GM21515 (cell line): ENCODE data around the gene IGSF9.
"Not testable (repeated sequence)": the region's sequence is repeated elsewhere in the genome, so short reads cannot be mapped to it uniquely, and the experiment has no call there.

Experiments used
- ATAC-seq: cut with Tn5 transposase; IDR thresholded peaks from one replicate; pipeline ENCODE4 v1.9.1; 2021; ENCODE audit not compliant: unreplicated experiment

Gene IGSF9

DNA sequence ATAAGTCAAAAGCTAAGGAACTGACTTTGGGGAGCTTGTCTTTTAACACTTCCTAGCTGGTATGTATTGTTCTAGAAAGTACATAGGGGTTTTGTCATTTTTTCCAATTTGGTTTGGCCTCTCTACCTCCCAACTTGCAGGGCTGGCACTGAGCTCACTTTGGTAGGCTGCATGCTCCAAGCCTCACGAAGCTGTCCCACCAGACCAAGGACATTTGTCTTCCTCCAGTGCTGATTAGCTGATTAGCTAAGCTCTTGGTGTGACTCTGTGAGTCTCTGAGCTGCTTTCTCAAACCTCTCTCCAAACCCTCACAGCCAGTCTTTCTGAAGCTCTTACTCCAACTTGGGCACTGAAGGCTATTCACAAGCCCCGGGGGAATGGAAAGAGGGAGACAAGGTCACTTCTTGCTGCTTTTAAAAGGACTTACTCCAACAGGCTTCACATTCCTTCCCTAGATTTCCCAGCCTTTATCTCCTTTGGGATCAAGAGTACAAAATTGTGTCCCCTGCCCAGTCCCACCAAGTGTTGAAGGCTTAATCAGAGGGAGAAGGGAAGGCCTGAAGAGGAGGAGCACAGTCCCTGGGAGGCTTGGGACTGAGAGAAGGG, 44.6 kb downstream of the IGSF9 start:
- ATAC-seq, result no peak

DNA sequence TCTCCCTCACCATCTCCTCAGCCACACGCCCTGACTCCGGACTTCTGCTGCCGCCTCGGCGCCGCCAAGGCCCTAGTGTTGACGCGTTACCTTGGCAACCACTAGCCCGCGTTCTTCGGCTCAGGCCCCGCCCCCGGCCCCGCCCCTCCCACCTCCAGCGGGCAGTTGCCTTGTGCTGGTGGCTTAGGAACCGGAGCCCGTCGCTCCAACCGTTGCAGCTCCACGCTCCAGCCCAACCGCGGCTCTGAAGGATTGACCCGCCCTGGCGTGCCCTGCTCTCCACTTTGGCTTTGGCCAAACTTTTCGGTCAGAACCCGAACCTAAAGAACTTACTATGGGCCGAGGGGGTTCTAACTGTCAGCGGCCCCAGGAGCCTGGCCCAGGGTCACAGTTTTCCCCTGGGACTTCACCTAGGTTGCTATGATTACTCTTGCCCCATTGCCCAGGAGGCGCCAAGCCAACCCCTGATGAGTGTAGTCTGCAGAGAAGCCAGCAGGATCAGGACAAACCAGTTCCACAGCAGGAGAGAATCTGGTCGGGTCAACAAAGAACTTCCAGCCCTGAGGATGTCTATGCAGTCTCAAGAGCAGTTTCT, 45.2 kb downstream of the IGSF9 start, which contains the start of gene CFAP45:
TSS of gene CFAP45 (minus strand) at position 80 of the 595 bp plus-strand sequence. CDS start at position 13, 67 bp downstream.
- no peak for ATAC-seq

DNA sequence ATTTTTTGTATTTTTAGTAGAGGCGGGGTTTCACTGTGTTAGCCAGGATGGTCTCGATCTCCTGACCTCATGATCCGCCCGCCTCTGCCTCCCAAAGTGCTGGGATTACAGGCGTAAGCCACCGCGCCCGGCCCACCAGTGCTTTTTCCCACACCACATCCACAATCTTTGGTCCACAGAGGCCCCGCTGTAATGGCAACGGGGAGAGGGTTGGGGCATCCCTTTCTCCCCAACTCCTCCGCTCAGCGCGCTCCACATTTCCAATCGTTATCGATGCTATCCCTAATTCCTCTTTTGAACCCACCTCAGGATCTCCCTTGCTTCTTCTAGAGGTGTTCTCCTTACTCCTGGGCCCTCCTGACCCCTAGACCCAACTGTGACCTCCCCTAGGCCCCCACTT, 45.8 kb downstream of the IGSF9 start:
- ATAC-seq, result not testable (repeated sequence)

DNA sequence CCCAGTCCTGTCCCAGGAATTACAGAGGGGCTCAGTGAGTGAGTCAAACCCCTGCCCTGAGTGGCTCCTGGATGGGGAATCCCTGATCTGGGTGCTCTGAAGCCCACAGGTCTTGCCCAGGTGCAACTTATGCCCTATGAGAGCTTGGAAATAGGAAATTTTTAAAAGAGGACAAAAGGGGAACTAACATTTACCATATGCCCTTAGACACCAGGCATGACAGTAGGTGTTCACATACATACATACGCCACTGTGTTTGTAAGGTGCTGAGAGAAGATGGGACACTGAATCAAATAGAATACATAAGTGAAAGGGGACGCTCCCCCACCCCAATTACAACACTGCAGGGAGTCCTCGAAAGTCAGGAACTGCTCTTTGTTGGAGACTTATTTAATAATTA, 46.9 kb downstream of the IGSF9 start:
- ATAC-seq, result no peak

DNA sequence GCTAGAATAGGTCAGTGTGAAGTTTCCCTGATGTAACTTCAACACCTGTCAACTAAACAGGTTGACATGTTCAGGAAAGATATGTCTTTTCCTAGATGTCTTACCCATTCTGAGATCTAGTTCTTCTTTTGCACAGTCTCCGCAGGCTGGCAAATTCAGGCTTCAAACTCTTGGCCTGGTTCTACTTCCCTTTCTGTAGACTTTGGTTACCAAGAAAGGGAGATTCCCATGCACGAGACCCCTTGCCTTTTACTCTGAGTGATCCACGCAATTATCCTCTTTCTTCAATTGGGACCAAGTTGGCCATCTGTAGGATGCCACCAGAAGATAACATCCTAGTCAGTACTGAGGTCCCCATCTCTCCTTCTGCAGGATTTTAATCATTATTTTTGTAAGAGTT, 47.5 kb downstream of the IGSF9 start:
- no peak for ATAC-seq

DNA sequence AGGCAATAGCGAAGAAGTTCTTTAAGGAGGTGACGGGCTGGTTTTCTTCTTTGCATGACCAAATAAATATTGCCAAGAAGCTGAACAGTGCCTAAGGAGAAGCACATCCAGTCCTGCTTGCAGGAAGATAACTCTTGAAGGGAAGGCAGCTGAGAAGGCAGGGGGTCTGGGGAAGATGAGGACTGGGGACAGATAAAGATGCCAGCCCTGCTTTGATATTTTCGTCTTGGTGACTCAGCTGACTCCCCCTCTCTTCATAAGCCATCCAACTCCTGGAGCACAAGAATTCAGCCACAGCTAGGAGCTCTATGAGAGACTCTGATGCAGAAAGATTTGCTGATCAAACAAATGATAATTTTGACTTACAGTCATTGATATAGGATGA, 48.9 kb downstream of the IGSF9 start:
- no peak for ATAC-seq

DNA sequence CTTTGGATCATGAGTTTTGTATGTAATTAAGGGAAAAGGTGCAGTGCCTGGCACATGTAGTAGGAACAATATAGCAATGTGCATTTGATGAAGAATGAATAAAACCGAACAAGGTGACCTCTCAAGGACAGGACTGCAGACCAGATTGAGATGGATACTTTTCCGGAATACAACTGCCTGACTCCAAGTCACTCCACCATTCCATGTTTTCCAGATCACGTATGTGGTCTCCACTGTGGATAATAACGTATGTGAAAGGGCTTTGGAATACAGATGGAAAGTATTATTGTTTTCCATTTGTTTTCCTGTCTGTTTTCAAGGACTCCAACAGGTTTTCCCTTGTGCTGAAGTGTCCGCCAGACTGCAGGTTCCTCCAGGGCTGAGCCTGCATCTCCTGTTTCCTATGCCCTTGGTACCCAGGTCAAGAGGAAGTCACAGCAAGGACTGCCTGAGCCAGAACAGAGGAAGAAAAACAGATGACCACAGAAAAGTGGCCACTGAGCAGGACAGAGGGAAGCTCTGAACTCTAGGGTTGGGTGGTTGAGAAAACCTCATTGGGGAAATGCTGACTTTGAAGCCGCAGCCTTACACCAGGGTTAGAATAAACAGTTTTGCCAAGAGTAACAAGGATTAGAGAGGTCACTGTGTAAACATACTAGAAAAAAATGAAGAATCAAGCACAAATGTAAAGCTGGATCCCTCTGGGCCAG, 49.4 kb downstream of the IGSF9 start:
- no peak for ATAC-seq

DNA sequence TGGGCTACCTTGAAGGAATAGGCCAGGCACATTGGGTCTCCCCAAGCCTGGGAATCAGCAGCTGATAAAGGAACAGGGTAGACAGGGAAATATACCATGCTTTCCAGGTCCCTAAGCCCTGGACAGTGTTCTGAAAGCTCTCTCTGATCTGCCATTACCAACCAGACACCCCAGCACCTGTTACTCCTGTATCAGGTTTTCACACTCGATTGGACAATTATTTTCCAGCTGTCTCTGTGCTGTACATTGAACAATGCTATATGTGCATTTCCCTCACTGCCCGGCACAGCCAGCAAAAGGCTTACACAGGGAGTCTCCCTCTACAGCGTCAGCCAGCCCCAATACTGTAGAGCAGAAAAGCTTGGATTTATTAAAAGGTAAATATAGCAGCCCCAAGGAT, 50.1 kb downstream of the IGSF9 start:
- ATAC-seq, result no peak

DNA sequence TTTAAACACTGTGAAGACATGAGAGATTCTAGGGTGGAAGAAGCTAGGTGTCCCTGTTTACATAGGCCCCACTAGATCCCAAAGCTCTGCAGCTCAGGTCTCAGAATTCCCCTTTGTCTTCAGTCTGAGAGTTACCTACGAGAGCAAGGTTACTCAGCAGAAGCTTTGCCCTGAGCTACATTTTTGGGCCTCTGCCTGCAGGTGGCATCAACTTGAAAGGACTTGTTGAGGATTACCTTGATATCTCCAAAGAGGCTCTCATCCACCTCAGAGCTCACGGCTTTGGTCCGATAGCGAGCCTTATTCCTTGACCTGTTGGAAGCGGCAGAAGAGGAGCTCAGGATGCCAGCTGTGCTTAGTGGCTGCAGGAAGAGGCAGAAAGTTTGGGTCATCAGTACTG, 52.5 kb downstream of the IGSF9 start:
- no peak for ATAC-seq

DNA sequence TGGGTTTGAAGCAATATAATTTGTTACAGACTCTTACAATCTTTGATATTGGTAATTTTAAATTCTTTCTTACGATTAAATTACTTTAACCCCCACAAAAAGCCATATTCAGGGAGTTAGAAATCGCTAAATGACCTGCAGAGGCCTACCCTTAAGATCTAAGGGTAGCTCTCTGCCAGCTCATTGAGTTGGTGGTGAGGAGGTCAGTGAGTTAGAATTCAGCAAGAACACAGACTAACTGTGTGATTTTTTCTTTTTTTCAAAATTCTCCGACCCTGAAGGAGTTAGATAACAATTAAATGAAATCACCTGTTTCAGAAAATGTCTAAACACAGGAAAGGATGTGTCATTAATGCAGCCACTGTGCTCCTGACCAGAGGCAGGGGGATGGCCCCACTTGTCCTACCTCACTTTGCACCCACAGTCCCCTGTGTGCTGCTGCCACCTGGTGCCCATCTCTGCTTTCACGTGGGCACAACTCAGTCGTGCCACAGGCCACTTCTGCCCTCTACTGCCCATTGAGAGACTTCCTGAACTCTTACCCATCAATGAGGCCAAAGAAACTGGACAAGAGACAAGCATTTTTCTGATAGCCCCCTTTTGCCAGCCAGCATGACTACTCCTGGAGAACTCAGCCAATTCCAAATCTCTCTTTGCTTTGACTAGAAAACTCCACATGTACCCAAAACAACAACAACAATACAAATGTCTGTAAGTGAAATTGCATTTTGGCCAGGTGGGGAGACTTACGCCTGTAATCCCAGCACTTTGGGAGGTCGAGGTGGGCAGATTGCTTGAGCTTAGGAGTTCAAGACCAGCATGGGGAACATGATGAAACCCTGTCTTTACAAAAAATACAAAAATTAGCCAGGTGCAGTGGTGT, 53.9 kb downstream of the IGSF9 start:
- peak; percentile 50 for ATAC-seq

DNA sequence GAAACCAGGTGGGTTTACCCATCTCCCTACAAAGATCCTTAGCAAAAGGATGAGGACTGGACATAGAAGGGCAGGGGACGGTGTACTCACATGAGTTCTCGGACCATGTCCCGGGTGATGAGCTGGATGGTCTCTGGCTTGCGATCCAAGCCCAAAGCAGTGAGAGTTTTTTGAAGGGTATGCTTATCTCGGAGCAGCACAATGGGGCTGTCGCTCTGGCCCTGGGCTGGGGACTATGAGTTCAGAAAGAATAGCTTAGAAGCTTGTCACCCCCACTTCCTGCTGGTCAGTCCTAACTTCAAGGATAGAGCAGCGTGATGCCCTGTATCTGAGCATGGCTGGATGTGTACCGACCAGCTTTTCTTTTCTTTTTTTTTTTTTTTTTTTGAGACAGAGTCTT, 55.0 kb downstream of the IGSF9 start:
- ATAC-seq, result no peak

DNA sequence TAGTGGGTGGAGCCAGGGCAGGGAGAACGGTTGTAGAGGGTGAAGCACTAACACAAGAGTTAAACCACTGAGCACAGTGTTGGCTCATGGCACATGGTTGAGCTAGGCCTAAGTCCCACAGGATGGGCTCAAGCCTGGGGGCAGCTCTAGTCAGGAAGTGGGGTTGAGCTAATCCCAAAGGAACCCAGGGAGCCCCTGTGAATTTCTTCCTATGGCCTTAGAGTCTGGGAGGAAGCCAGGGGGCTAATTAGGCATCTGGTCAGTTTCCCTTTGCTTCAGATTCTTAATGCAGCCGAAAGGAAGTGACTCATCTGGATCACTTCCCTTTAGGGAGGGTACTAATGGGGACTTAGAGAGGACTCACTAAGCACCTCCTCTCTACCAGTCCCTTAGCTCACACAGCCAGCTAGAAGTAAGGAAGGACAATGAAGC, 55.6 kb downstream of the IGSF9 start:
- peak; percentile 91 for ATAC-seq

DNA sequence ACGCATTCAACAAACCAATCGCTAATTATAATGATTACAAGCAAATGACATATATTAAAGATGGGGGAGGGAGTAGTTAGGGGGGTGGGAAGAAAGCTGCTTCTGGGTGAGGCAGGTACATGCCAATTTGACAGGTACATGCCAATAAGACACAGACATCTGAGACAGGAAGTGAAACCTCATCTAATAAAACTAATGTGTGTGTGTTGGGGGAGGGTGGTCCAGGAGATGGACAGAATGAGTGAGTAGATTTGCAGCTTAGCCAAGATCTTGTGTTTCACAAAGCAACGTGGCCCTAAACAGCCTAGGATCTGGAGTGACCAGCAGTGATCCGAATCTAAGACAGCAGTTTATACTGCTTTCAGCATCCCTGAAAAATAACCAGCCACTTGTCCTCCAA, 56.2 kb downstream of the IGSF9 start:
- ATAC-seq, result no peak

DNA sequence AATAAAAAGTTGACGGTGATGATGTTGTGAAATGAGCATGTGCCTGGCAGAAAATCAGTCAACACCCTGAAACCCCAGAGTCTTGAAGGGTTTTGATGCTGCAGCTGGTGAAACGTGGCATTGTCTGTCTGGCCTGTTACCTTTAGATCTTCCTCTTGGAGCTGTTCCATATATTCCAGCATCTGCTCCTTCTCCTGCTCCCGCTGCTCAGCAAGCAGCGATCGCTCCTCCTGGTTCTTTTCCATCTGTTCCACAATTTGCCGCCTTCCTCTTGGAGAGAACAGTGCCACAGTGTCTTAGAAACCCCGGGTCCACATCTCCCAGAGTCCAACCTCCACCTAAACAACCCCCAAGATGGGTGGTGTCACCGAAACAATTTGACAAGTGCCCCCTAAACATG, 61.1 kb downstream of the IGSF9 start:
- ATAC-seq, result no peak

DNA sequence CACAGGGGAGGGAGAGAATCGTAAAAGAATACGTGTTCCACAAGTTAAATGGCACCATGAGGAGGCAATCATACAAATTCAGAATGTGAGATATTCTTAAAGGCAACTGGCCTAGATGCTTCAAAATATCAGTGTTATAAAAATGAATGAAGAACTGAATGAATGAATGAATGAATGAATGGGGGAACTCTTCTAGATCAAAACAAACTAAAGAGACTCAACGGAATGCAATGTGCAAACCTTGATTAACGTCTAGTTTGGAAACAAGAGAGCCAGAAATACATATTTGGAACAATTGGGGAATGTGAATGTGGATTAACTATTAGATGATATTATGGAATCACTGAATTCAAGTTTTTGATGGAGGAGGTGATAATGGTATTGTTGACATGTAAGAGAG, 62.3 kb downstream of the IGSF9 start:
- ATAC-seq, result no peak

DNA sequence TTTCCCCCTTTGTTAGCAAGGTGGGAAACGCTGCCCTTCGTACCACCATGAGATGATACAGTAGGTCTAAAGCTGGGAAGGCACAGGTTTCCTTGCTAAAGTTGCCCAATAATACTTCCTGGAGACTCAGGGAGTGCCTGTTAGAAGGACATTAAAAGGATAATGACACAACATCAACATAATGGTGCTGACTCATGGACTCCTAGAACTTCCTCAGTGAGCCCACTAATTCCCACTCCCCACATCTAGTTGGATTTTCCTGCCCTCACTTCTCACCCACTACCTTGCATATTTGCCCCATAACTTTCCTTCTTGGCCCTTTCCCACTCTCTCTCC, 62.9 kb downstream of the IGSF9 start:
- no peak for ATAC-seq

DNA sequence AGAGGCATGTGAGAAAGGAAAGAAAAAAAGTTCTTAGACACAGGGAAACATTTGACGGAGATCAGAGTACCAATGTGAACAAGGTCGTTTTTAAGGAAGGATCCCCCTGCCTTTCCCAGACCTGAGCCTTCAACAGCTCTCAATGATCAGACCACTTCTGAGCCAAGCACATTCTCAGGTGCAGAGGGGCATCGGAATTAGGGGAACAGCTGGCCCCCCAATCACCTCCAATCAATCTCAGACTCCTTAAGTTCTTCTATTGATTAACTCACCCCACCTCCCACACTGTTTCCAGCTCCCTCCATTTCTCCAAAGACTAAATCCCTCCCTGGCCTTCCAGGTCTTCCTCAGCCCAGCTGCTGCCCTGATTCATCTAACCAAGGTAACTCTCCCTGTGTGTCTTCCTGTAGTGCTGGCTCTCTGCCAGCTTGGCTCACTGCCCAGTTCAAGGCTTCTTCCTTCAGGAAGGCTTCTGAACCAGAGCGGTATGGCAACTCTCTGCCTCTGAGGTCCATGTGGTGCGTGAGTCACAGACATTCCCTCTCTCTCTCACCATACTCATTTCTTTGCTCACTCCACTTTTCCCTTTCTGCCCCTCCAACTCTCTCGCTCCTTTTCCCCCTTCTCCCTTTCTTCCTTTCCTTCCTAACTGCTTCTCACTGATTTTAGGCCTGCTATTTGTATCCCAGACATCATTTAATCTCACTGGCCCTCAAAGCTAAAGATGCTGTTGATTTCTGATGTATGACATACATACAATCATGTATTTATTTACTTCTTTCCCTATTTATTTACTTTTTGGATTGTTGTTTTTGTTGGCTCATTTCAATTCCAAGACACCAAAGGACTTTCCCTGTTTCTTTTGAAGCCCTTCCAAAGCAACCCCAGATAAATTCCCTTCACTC, 63.5 kb downstream of the IGSF9 start:
- ATAC-seq, result no peak

DNA sequence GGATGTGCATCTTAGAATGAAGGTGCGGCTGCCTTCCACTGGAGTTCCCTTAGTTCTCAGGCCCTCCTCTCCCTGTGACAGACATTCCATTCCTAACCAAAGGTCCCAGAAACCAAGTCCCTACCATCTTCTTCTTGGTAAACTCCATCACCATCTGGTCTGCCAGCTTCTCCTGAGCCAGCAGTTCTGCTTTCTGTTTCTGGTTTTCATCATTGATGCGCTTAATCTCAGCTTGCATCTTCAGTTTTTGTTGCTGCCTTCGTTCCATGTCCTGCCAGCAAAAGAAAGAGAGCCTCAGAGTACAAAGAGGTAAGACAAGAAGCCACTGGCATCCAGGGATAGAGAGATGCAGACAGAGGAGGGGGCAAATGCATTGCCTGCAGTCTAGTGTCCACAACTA, 65.0 kb downstream of the IGSF9 start:
- no peak for ATAC-seq

DNA sequence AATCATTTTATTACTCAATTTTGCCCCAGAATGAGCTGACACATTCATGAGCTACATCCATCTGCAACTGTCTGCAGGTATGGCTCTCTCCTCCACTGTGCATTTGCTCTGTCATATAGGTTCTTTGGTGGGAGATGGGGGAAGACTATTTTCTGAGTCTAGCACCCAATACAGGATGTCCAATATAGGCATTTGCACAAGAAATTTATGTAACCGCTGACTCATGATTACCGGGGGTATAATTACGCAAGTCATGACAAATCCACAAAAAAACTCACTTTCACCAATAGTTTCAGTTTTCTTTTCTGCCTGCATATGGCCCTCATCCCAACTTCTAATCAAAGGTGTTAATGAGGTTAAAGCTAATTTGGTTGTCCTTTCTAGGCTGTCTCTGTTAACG, 65.4 kb downstream of the IGSF9 start:
- no peak for ATAC-seq

DNA sequence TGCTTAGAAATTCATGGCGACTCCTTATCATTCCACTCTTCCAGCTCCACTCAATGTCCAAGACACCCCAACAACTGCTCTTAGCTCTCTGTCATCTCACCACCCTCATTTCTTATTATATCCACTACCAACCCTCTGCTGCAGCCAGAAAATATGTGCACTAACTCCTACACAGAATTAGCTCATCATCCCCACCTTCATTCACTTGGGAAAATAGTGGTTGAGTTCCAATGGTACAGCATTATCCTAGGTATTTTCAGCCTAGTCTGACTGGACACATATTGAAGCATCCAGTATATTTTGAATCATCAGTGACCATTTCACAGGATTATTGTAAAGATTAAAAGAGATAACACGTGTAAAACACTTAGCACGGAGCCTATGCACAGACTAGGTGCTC, 66.3 kb downstream of the IGSF9 start:
- no peak for ATAC-seq
